ENCODE measurements around the gene MCCC1.

Gene MCCC1

GRCh38 chr3:183099026-183099837, at the start of gene MCCC1:
Gene MCCC1 (minus strand): TSS chr3:183099496. CDS start chr3:183099440, 56 bp downstream.
- no peaks in the 10 kb centered on the region for H3K27me3 Mint-ChIP-seq
- H3K9me3 Mint-ChIP-seq: no peaks in the 10 kb centered on the region
- peak within 1 kb of the TSS; percentile 98 for H3K27ac Mint-ChIP-seq
- peaks cover 2% of the 10 kb centered on the region for H3K36me3 Mint-ChIP-seq
- H3K4me1 Mint-ChIP-seq: peaks cover 48% of the 10 kb centered on the region
- peak within 1 kb of the TSS; percentile 96 for H3K4me3 Mint-ChIP-seq

GRCh38 chr3:183148056-183148455, 48.8 kb upstream of the MCCC1 start:
- Mint-ChIP-seq H3K9me3 (no peaks in the 10 kb centered on the region), H3K4me3 (no peak overlapping the region), H3K27me3 (no peaks in the 10 kb centered on the region), H3K27ac (no peak overlapping the region), H3K4me1 (no peaks in the 10 kb centered on the region), H3K36me3 (peaks cover 10% of the 10 kb centered on the region)

GRCh38 chr3:183144363-183144762, 45.1 kb upstream of the MCCC1 start:
- Mint-ChIP-seq H3K36me3 (peaks cover 11% of the 10 kb centered on the region), H3K4me1 (no peaks in the 10 kb centered on the region)

GRCh38 chr3:183142199-183142598, 42.9 kb upstream of the MCCC1 start:
- no peaks in the 10 kb centered on the region for H3K4me1 Mint-ChIP-seq
- no peak overlapping the region for H3K4me3 Mint-ChIP-seq
- no peaks in the 10 kb centered on the region for H3K9me3 Mint-ChIP-seq
- peaks cover 6% of the 10 kb centered on the region for H3K36me3 Mint-ChIP-seq
- no peaks in the 10 kb centered on the region for H3K27me3 Mint-ChIP-seq
- H3K27ac Mint-ChIP-seq: no peak overlapping the region

More at GRCh38 chr3:183144363-183144762, 45.1 kb upstream of the MCCC1 start:
- no peaks in the 10 kb centered on the region for H3K27me3 Mint-ChIP-seq
- H3K27ac Mint-ChIP-seq: no peak overlapping the region
- no peaks in the 10 kb centered on the region for H3K9me3 Mint-ChIP-seq
- no peak overlapping the region for H3K4me3 Mint-ChIP-seq

GRCh38 chr3:183134844-183135243, 35.5 kb upstream of the MCCC1 start:
- H3K27me3 Mint-ChIP-seq: no peaks in the 10 kb centered on the region
- no peak overlapping the region for H3K27ac Mint-ChIP-seq
- H3K9me3 Mint-ChIP-seq: no peaks in the 10 kb centered on the region
- peaks cover 13% of the 10 kb centered on the region for H3K36me3 Mint-ChIP-seq
- H3K4me1 Mint-ChIP-seq: no peaks in the 10 kb centered on the region
- no peak overlapping the region for H3K4me3 Mint-ChIP-seq

GRCh38 chr3:183132409-183132808, 33.1 kb upstream of the MCCC1 start:
- Mint-ChIP-seq H3K9me3 (peaks cover 11% of the 10 kb centered on the region), H3K4me1 (no peaks in the 10 kb centered on the region), H3K4me3 (no peak overlapping the region), H3K36me3 (peaks cover 25% of the 10 kb centered on the region), H3K27ac (no peak overlapping the region), H3K27me3 (no peaks in the 10 kb centered on the region)

GRCh38 chr3:183131735-183132134, 32.4 kb upstream of the MCCC1 start:
- Mint-ChIP-seq H3K9me3 (peaks cover 11% of the 10 kb centered on the region), H3K36me3 (peaks cover 25% of the 10 kb centered on the region), H3K4me1 (no peaks in the 10 kb centered on the region), H3K4me3 (no peak overlapping the region), H3K27ac (no peak overlapping the region), H3K27me3 (no peaks in the 10 kb centered on the region)

GRCh38 chr3:183131186-183131725, 32.0 kb upstream of the MCCC1 start:
- no peaks in the 10 kb centered on the region for H3K4me1 Mint-ChIP-seq
- peaks cover 25% of the 10 kb centered on the region for H3K36me3 Mint-ChIP-seq
- no peak overlapping the region for H3K27ac Mint-ChIP-seq
- H3K27me3 Mint-ChIP-seq: no peaks in the 10 kb centered on the region
- H3K9me3 Mint-ChIP-seq: peaks cover 11% of the 10 kb centered on the region
- no peak overlapping the region for H3K4me3 Mint-ChIP-seq

- peaks cover 11% of the 10 kb centered on the region for H3K9me3 Mint-ChIP-seq
- H3K4me3 Mint-ChIP-seq: no peak overlapping the region
- peaks cover 23% of the 10 kb centered on the region for H3K36me3 Mint-ChIP-seq
- H3K4me1 Mint-ChIP-seq: no peaks in the 10 kb centered on the region
- H3K27ac Mint-ChIP-seq: no peak overlapping the region
- no peaks in the 10 kb centered on the region for H3K27me3 Mint-ChIP-seq
Measured at GRCh38 chr3:183129243-183129642, 29.9 kb upstream of the MCCC1 start.

GRCh38 chr3:183128709-183129108, 29.4 kb upstream of the MCCC1 start:
- H3K27ac Mint-ChIP-seq: no peak overlapping the region
- H3K27me3 Mint-ChIP-seq: no peaks in the 10 kb centered on the region
- no peak overlapping the region for H3K4me3 Mint-ChIP-seq
- H3K9me3 Mint-ChIP-seq: peaks cover 11% of the 10 kb centered on the region
- peaks cover 17% of the 10 kb centered on the region for H3K36me3 Mint-ChIP-seq
- peaks cover 4% of the 10 kb centered on the region for H3K4me1 Mint-ChIP-seq

- H3K9me3 Mint-ChIP-seq: peaks cover 2% of the 10 kb centered on the region
- peaks cover 9% of the 10 kb centered on the region for H3K4me1 Mint-ChIP-seq
- H3K27me3 Mint-ChIP-seq: no peaks in the 10 kb centered on the region
- H3K27ac Mint-ChIP-seq: no peak overlapping the region
- H3K4me3 Mint-ChIP-seq: no peak overlapping the region
- peaks cover 5% of the 10 kb centered on the region for H3K36me3 Mint-ChIP-seq
Measured at GRCh38 chr3:183123891-183124290, 24.6 kb upstream of the MCCC1 start.

GRCh38 chr3:183122257-183122932, 23.1 kb upstream of the MCCC1 start:
- peaks cover 2% of the 10 kb centered on the region for H3K27me3 Mint-ChIP-seq
- H3K9me3 Mint-ChIP-seq: no peaks in the 10 kb centered on the region
- H3K27ac Mint-ChIP-seq: no peak overlapping the region
- H3K4me1 Mint-ChIP-seq: peaks cover 9% of the 10 kb centered on the region
- H3K36me3 Mint-ChIP-seq: no peaks in the 10 kb centered on the region
- H3K4me3 Mint-ChIP-seq: no peak overlapping the region

- Mint-ChIP-seq H3K27me3 (peaks cover 5% of the 10 kb centered on the region), H3K4me1 (peaks cover 13% of the 10 kb centered on the region), H3K4me3 (no peak overlapping the region), H3K27ac (no peak overlapping the region), H3K9me3 (no peaks in the 10 kb centered on the region), H3K36me3 (no peaks in the 10 kb centered on the region)
Measured at GRCh38 chr3:183120538-183121215, 21.4 kb upstream of the MCCC1 start.

GRCh38 chr3:183117056-183117455, 17.8 kb upstream of the MCCC1 start:
- Mint-ChIP-seq H3K27me3 (peaks cover 5% of the 10 kb centered on the region), H3K36me3 (no peaks in the 10 kb centered on the region), H3K27ac (no peak overlapping the region), H3K9me3 (no peaks in the 10 kb centered on the region), H3K4me3 (peak overlapping the region; percentile 7), H3K4me1 (peaks cover 4% of the 10 kb centered on the region)

- Mint-ChIP-seq H3K27ac (no peak overlapping the region), H3K27me3 (peaks cover 5% of the 10 kb centered on the region), H3K36me3 (no peaks in the 10 kb centered on the region), H3K9me3 (no peaks in the 10 kb centered on the region), H3K4me3 (peak overlapping the region; percentile 60), H3K4me1 (peaks cover 4% of the 10 kb centered on the region)
Measured at GRCh38 chr3:183116025-183116614, 16.8 kb upstream of the MCCC1 start.

Measured in activated naive CD4-positive, alpha-beta T cell treated with anti-CD3 and anti-CD28 coated beads, Interleukin-2, amount 50 U/mL, for 24 hours (primary cell).